Stomach (tissue), 4 donors: ENCODE measurements around the gene CEP72.

Experiments
- POLR2A ChIP-seq, 4 donors: fragments of 450-650 bp; IDR thresholded peaks; one replicate each; pipeline ENCODE4 v1.6.1; 2016; ENCODE audit warnings: antibody characterized with exemption in 4 of 4, control low read depth in 2 of 4, mild to moderate bottlenecking in 1 of 4, moderate library complexity in 1 of 4
- POLR2AphosphoS5 ChIP-seq, 3 donors: sonication (generic); formaldehyde crosslinking; IDR thresholded peaks; one replicate each; pipeline ENCODE4 v1.6.1; 2016; ENCODE audit warnings: antibody characterized with exemption in 3 of 3

DNA sequence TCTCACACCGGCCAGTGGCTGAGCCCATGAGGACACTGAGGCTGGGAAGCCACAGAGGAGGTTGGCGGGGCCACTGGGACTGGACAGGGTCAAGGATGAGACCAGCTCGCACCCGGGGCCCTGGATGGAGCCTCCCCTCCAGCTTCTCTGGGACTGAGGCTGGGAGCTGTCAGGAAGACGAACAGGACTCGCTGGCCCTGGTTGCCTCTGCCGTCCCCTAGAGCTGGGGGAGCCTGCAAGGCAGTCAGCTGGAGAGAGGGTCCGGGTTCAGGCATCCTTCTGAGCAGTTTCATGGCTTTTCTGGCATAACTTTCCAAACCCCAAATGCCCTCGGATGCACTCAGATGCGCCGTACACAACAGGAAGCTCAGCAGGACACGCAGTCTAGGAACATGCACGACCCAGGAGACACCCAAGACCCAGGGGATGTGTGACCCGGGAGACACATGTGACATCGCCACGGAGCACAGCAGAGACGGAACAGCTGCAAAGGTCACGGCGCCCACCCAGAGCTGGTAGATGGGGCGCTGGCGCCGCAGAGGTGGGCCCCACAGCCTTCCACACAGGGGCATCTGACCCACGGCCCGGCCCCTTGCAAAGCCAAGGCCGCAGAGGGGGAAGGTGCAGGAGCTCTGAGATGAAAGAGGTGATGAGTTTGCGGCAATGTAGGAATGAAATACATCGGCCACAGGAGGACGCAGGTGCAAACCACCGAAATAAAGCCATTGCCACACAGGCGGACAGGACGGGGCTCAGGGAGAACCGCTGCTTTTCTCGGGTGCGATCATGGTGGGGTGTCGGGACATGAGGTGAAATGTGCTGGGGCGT lies 63.9 kb downstream of the CEP72 start:
- no peak for TF ChIP-seq POLR2AphosphoS5 (IDR thresholded peaks at IDR 0.05)
- no peak for TF ChIP-seq POLR2A (IDR thresholded peaks at IDR 0.05)
